Lower leg skin (tissue), 3 donors: ENCODE results near the gene GDPD5.

Source experiments
- CTCF ChIP-seq, 3 donors: fragments of 450-650 bp; IDR thresholded peaks; one replicate each; pipeline ENCODE4 v1.5.1; 2016; ENCODE audit warnings: antibody characterized with exemption in 3 of 3, mild to moderate bottlenecking in 3 of 3, moderate library complexity in 2 of 3
- POLR2A ChIP-seq, 2 donors: fragments of 450-650 bp; IDR thresholded peaks; one replicate each; pipeline ENCODE4 v1.6.1; 2016 to 2017; ENCODE audit warnings: antibody characterized with exemption in 2 of 2, mild to moderate bottlenecking in 1 of 2, moderate library complexity in 1 of 2

- TF ChIP-seq CTCF (IDR thresholded peaks at IDR 0.05) (no peak), POLR2A (IDR thresholded peaks at IDR 0.05) (no peak)
Measured at GRCh38 chr11:75526192-75526541, 426 bp upstream of the GDPD5 start.
